NCI-H2081 treated with DMSO at 0.1 percent for 48 hours (cell line): ENCODE data around the gene CFDP1.

Experiments used
- DNase-seq: peaks from one replicate; lab custom pipeline; 2025; lab: John Stamatoyannopoulos, UW

The CFDP1 gene

DNA sequence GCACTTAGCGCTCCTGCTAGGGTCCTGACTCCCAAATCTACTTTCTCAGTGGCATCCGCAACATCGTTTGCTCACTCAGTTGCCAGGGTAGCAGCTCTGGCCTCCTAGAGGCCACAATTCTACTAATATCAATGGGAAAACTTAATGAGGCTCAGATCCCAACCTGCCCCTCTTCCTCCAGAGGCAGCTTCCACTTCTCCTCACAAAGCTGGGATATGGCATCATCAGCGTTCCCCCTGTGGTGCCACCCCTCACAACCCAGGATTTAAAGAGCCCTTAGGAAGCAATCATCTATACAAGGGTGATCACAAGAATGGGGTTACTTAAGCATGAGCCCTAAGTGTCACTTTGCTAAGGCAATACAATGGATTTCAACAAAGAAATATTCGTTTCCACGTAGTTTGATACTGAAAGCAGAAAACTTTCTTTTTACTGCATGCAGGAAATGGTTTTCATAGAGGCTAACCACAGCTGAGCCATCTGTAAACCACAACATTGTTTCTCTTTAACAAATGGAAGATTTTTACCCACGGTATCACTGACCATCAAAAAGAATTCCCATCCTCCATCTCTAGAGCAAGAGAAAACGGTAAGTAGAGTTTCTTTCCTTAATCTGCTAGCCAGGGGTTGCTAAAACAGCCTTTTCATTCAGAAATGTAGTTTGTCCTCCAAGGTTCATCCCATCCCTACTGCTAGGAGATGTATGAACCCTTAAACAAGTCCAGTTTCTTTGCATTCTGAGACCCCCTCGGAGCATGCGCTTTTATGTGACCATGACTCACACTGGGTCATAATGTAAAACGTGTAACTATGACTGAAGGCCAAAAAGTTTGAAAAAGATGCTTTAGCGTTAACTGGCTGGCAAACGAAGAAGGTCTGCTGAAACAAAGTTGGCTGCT is 113.5 kb downstream of the CFDP1 start:
- DNase-seq, result no peak

DNA sequence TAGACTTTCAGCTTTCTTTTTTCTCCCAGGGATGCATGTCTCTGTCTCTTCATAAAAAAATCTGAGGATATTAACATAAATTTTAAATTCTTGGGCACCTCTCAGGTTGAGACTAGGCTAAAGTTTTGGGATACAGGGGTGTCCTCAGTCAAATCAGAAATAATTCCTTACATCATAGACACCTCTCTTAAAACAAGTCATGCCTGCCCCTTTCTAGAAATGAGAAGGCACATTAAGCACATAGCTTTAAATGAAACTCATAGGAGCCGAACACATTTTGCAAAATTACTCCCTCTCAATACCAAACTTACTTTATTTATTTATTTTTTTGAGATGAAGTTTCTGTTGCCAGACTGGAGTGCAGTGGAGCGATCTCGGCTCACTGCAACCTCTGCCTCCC is 114.6 kb downstream of the CFDP1 start:
- no peak for DNase-seq

DNA sequence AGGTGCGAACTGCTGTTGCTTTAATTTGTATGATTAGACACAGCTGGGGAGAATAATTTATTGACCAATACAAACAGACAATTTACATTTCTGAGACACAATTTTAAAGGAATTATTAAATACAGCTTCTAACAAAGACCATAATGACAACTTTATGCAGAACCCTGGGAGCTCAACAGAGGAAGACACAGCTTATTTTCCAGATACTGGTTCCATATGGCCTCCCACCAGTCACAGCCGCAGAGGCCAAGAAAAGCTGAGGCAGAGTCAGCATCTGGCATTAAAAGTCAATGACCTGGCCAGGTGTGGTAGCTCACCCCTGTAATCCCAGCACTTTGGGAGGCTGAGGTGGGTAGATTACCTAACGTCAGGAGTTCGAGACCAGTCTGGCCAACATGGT is 115.8 kb downstream of the CFDP1 start:
- no peak for DNase-seq

DNA sequence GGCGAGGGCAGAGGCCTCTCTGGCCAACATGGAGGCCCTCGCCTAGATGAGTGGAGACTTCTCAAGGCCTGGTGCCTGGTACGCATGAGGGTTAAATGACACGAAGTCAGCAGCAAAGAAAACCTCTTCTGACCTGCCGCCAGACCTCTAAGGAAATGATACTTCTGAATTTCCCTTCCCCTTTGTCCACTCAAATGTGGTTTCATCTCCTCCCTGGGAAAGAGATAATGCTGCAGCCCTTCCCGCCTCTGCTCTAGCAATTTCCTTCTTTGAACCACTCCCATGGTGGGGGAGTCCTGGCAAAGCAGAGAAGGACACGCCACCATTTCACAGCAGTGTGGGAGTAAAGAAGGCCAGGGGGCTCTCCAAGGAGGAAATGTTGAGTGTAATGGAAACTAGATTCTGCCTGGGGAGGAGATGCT is 116.2 kb downstream of the CFDP1 start:
- no peak for DNase-seq

DNA sequence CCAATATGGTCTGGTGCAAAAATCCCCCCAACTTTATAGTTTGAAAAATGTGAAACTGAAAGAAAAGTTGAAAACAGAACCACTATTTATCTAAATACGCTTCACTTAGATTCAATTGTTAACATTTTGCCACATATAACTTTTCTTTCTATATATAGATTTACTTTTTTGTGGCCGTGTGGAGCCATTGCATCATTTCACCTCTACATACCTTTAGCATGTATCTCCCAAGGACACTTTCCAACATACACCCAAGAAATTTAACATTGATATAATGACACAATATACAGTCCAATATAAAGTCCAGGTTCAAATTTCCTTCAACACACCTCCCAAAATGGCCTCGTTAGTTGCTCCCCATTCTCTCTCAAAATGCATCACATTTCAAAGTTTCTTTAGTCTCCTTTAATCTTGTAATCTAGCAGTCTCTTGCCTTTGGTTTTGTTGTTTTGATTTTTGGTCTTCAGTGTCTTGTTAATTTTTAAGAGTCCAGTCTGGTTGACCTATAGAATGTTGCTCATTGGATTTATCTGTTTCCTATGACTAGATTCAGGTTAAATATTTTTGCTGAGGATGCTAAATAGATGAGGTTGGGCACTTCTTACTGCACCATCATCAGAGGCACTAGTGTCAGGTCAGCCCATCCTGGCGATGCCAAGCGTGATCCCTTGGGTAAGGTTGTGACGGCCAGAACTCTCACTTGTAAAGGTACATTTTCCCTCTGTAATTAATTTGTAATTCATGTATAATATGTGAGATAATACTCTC is 117.6 kb downstream of the CFDP1 start:
- DNase-seq, result no peak

DNA sequence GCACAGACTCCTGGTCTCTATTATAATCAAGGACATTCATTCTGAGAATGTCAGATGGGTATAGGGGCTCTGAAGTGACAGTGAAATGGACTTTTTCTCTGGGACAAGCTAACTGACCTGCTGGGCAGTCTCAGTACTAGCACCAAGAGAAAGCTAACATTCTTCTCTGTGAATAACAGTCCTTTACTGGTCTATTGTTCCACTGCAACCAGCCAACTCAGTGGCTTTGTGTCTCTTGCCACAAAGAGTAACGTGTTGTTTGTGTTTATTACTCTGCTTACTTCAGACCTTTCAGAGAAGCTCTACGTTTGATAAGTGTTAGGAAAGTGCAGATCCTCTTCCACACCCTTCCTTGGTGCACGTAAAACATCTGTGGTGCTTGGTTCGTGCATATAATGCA is 120.4 kb downstream of the CFDP1 start:
- no peak for DNase-seq

DNA sequence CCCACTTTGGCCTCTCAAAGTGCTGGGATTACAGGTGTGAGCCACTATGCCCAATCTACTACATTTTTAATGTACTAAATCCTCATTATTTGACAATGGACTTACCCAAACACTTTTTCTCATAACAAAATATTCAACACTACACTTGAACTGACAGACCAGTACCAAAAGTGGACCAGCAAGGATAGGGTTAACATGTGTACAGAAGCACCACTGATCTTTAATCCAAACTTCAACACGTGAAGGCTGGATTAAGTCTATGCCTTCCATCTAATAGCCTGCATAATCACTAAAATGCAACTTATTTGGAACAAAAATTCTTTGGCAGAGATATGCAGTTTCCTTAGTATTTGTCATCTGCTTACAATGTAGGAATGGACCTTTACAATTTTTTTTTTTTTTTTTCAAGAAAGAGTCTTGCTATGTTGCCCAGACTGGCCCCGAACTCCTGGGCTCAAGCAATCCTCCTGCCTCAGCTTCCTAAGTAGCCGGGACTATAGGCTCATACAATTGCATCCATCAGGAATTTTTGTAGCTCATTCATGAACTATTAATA is 121.8 kb downstream of the CFDP1 start:
- DNase-seq, result no peak

DNA sequence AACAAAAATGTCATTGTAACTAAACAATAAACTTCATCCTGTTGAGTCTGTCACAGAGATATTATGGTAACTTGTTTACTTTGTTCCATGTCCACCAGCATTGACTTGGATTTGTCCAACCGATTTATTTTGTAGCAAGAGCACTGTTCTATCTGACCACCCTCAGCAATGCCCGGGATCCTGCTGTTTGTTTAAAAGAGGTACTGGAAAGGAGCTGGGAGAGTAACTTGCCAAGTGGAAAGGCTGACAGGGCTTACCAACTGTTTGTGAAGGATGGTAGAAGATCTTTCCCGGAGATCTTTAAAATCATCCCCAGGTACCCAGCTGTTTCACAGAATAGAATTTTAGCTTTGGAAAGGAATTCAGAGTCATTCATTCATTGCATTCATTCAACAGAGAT is 122.8 kb downstream of the CFDP1 start:
- DNase-seq, result no peak

DNA sequence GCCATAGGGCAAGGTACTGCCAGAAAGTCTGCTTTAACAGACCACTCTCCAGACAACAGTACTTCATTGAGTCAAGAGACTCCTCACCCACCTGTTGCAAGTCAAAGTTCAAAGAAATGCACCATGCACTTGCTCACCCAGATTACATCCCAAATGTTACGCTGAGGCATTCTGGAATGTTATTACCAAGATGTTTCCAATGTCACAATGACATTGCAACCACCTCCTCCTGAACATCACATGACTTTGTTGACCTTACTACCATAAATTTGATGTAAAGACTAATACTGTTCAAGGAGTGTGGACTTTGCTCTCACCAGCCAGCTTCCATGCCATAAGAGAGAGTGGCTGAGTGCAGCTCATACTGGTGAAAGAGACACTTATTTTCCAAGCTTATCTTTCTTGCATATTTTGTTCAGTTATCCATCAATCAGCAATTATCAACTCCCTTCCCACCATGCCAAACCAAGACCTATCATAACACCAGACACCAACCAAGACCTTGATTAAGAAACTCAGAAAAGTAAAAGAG is 123.3 kb downstream of the CFDP1 start:
- DNase-seq, result no peak

DNA sequence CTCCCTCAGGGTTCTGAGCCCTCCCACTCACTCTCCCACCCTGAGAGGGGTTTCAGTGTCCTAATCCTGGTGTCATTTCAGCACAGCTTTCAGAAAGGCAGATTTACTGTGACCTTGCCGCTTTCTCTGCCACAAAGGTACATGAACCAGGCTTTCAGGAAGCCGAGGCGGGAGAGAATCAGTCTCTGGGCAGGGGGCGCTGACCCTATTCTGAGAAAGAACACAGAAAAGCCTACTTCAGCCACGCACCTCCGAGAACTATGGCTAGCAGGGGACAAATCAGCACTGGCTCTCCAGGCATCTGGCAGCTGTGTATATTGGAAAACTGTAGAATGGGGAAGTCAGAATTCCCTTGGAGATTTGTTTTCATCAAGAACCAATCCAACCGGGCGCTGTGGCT is 124.1 kb downstream of the CFDP1 start:
- no peak for DNase-seq

DNA sequence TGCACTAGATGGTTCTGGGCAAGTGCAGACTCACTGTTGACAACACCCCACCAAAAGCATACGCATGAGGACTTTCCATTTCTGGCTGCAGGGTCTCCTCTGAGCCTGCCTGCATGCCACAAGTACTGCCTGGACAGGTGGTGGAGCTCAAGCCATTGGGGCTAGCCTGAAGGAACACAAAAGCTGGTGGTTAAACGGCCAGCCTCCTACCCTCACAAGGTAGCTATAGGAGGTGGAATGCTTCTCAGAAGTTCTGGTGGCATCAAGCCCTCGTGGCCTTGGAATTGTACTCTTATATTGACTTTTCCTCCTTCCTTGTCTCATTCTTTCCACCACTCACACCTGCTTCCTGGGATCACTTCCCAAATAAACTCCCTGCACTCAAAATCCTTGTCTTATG is 125.3 kb downstream of the CFDP1 start:
- DNase-seq, result no peak

DNA sequence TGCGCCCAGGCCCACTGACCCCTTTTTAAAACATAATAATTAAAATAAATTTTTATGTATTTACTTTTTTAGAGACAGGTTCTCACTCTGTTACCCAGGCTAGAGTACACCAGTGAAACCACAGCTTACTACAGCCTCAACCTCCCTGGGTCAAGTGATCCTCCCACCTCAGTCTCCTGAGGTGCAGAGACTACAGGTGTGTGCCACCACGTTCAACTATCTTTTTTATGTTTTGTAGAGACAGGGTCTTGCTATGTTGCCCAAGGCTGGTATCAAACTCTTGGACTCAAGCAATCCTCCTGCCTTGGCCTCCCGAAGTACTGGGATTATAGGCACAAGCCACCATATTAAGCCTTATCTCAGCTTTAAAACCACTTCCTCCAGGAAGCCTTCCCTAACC is 125.8 kb downstream of the CFDP1 start:
- no peak for DNase-seq

DNA sequence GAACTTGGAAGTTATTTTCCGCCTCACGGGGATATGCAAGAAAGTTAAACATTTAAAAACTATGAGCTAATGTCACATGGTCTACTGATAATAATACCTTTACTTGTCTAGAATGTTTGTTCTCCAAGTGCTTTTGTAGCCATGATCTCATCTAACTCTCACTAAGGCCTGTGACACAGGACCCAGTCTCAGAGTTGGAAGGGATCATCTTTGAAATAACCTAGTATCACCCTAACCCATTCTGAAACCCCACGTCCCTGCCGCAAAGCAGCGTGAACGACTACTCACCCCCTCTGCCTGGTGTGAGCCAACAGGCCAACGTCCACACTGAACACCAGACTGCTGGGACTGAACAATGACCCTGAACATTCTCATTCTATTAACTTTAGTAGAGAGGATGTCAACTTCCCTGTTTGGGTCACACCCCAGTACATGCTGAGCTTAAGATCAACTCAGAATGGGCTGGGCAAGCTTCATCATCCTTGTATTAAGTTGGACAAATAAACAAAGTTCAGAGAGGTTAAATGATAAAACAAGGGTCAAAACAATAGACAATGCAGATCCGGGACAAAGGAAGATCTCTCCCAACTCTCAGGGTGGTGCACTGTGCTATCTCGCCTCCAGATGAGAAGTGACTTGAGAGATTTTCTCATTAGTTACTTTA is 127.1 kb downstream of the CFDP1 start:
- no peak for DNase-seq

DNA sequence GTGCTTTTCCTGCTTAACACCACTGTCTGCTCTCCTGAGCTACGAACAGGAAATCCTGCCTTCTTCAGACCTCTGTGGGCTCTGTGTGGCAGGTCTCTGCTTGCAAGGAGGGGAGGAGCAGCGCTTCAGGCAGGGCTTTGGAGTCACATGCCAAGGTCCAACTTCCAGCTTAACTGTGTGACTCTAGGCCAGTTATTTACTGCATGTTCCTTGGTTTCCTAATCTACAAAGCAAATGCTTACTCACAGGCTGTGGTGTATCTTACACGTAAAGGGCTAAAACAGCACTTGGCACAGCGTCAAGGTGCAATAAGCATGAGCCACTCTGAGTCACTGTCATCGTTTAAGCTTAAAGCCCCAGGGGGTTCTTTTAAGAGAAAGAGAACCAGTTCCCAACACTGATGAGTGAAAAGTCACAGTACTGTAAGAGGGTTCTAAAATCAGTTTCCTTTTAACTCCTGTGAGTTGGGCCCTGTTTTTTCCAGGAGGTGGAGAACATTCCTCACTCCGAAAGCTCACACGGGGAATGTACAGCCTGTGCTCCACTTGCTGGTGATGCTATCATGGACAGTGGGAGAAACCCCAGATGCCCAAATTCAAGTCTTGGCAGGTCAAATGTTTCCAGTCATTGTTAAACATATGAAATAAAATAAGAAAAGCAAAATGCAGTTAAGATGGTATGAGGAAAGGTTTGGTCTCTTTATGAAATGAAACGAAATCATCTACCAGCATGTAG is 127.8 kb downstream of the CFDP1 start:
- DNase-seq, result no peak

DNA sequence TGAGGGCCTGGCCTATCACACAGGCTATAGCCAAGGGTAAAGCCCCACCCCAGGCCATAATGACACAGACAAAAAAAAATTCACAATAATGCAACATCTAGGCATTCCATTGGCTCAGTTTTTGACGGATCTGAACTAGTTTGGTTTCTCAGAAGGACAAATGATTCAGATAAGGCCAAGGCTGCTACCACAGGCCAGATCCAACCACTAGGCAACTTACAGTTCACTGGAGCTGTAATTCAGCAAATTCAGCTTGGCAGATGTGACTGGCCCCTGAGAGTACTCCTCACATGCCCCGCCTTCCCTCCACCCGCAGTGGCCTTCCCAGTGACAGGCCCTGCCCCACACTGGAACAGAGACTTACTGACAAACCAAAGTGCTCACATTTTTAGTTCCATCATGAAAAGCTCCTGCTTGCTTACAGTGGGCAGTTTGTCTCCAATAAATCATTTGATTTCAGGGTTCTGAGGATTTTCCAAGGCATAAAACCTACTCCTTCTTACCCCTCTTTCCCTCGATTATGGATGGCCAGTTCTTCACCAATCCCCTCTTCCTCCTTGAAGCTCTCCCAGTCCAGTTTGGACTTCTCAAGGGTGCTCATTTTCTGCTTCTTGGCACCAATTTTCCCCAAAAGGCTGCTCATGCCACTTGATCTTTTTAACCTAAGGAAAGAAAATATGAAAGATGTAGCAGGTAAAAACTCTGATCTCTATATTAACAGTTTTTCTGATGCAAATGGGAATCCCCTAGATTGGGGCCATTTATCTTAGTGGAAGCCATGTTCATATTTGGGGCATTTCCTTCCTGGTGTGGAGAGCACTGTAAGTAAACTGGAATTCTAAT is 128.6 kb downstream of the CFDP1 start:
- DNase-seq, result no peak

DNA sequence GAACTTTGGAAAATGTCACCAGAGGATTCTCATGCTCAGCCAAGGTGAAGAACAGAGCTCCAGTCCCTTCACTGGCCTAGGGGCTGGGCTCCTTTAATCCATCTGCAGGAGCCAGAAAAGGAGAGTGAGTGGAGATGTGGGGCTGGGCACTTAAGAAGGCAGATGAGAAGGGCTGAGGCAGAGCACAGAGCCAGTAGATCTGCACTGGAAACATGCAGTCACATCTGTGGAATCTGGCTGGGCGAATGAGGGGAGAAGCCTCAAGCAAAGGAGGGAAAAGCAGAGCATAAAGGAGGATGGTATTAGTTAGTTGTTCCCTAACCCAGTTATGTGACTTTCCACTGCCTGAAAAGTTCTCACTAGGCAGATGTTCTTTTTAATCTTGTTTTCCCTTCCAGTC is 131.5 kb downstream of the CFDP1 start:
- no peak for DNase-seq

DNA sequence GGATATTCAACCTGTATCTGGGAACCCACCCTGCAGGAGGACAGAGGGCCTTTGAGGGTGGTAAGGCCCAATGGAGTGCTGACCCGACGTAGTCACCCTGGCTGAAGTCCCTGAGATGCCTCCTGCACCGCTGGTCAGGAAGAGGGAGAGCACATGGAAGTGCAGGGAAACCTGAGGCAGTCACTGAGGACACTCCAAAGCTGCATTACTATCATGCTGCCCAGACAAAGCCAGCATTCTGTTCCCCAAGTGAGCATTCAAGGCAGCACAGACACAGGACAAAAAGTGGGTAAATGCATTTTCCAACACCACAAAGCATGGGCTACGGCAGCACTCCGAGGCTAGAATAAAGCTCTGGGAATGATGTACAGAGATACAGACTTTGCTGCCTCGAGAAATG is 135.0 kb downstream of the CFDP1 start:
- no peak for DNase-seq

DNA sequence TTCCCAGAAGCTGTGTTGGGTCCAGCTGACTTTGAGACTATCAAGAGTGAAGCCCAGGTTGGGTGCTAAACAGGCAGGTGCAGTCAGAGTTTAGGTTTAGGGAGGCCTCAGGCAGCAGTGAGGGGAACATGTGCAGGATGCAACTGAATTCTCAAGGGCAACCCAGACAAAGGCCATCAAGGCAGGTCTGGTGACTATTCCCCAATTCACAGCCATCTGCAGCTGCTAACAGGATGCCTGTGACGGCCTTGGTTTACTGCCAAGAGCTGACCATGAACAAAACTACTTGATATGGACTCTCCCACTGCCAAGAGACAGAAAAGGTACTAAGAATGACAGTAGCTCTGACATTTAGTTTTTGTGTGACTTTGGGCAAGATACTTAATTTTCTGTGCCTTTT is 136.7 kb downstream of the CFDP1 start:
- DNase-seq, result no peak

DNA sequence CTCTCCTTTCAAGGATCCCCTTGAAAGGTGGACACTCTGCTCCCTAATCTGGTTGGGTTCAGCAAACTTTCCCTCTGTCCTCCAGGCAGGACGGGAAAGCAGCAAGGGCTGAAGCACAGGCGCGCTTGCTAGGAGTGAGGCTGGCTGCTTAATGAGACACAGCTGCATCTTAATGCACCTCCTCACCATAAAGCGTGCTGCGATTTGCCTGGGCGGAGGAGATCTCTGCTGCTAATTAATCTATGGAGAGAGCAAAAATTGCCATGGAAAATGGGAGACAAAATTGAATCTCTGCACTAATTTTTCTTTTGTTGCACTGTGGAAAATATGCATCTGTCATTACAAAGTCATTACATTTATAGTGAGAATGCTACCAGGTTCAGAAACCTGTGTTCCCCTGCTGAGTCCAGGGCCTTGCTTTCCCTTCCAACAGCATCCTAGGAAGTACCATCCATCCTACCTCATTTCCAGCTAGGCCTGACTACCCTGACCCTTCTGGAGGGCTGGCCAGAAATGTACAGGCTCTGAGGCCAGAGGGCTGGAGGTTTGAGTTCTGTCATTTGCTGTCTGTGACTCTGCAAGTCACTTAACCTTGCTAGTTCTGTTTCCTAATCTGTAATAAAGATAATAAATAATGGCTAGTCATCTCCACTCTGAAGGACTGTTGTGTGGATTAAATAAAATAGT is 138.4 kb downstream of the CFDP1 start:
- DNase-seq, result no peak

DNA sequence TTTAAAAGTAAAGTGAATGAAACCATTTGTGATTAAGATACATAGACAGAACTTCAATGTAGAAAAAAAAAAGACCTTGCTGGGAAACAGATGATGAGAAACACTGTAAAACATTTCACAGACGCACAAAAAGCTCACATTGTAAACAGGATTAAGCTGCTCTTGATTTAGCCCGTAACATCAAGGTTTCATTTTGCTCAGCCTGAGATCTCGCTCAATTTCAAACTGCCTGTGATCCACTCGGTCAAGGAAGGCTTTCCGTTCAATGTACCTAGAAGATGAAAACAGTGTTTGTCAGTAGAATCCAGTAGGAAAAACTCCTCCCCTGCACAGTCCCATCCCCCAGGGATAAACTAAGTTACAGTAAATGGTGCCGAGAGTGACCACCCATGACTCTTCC is 139.5 kb downstream of the CFDP1 start:
- DNase-seq, result no peak
